Measurements from ENCODE around the gene DMAC2. TPM values are rescaled to one million over a fixed set of nuclear protein-coding genes. Genes with fewer than 3 reads are reported as not detected.

Gene DMAC2
- total RNA-seq, 1 donor from 2014 or later = 33.3 TPM

GRCh38 chr19:41426116-41426841 is 13.4 kb downstream of the DMAC2 start:
- Mint-ChIP-seq H3K36me3 (ENCODE audit: unreplicated experiment) (peaks cover 11% of the 10 kb centered on the region), H3K27me3 (ENCODE audit: unreplicated experiment) (no peaks in the 10 kb centered on the region), H3K4me1 (ENCODE audit: unreplicated experiment) (peaks cover 13% of the 10 kb centered on the region), H3K4me3 (ENCODE audit: unreplicated experiment) (no peak overlapping the region), H3K9me3 (ENCODE audit: unreplicated experiment) (no peaks in the 10 kb centered on the region), H3K27ac (ENCODE audit: unreplicated experiment) (no peak overlapping the region)
- TF ChIP-seq CTCF (IDR thresholded peaks at IDR 0.05) = no peak
- DNase-seq (ENCODE audit: extremely low spot score, unreplicated experiment) = no peak

GRCh38 chr19:41425174-41426115 is 14.3 kb downstream of the DMAC2 start:
- Mint-ChIP-seq H3K4me1 (ENCODE audit: unreplicated experiment) (peaks cover 13% of the 10 kb centered on the region), H3K27ac (ENCODE audit: unreplicated experiment) (no peak overlapping the region), H3K36me3 (ENCODE audit: unreplicated experiment) (peaks cover 11% of the 10 kb centered on the region), H3K4me3 (ENCODE audit: unreplicated experiment) (no peak overlapping the region), H3K27me3 (ENCODE audit: unreplicated experiment) (no peaks in the 10 kb centered on the region), H3K9me3 (ENCODE audit: unreplicated experiment) (no peaks in the 10 kb centered on the region)
- no peak for TF ChIP-seq CTCF (IDR thresholded peaks at IDR 0.05)
- DNase-seq (ENCODE audit: extremely low spot score, unreplicated experiment) = no peak

- TF ChIP-seq CTCF (IDR thresholded peaks at IDR 0.05) = no peak
- DNase-seq (ENCODE audit: extremely low spot score, unreplicated experiment) = no peak
- H3K36me3 Mint-ChIP-seq (ENCODE audit: unreplicated experiment) = peaks cover 11% of the 10 kb centered on the region
- peaks cover 13% of the 10 kb centered on the region for H3K4me1 Mint-ChIP-seq (ENCODE audit: unreplicated experiment)
- H3K9me3 Mint-ChIP-seq (ENCODE audit: unreplicated experiment) = no peaks in the 10 kb centered on the region
- H3K27me3 Mint-ChIP-seq (ENCODE audit: unreplicated experiment) = no peaks in the 10 kb centered on the region
- no peak overlapping the region for H3K4me3 Mint-ChIP-seq (ENCODE audit: unreplicated experiment)
- H3K27ac Mint-ChIP-seq (ENCODE audit: unreplicated experiment) = no peak overlapping the region
Measured at GRCh38 chr19:41424335-41425173, 15.2 kb downstream of the DMAC2 start.

- Mint-ChIP-seq H3K27me3 (ENCODE audit: unreplicated experiment) (no peaks in the 10 kb centered on the region), H3K4me3 (ENCODE audit: unreplicated experiment) (no peak overlapping the region), H3K9me3 (ENCODE audit: unreplicated experiment) (no peaks in the 10 kb centered on the region), H3K4me1 (ENCODE audit: unreplicated experiment) (peaks cover 12% of the 10 kb centered on the region), H3K27ac (ENCODE audit: unreplicated experiment) (no peak overlapping the region), H3K36me3 (ENCODE audit: unreplicated experiment) (peaks cover 18% of the 10 kb centered on the region)
- no peak for TF ChIP-seq CTCF (IDR thresholded peaks at IDR 0.05)
- no peak for DNase-seq (ENCODE audit: extremely low spot score, unreplicated experiment)
Measured at GRCh38 chr19:41422955-41423354, 16.8 kb downstream of the DMAC2 start.

Measured in osteocyte (in vitro differentiated cells).